Suprapubic skin (tissue), 4 donors: ENCODE measurements around the gene IGSF9.

Experiments
- EP300 ChIP-seq: sonication (generic); formaldehyde crosslinking; IDR thresholded peaks from one replicate; pipeline ENCODE4 v1.6.1; 2017; ENCODE audit warnings: antibody characterized with exemption
- POLR2A ChIP-seq, 2 donors: fragments of 450-650 bp; IDR thresholded peaks; one replicate each; pipeline ENCODE4 v1.6.1; 2017; ENCODE audit warnings: antibody characterized with exemption in 2 of 2, mild to moderate bottlenecking in 2 of 2, moderate library complexity in 2 of 2
- POLR2AphosphoS5 ChIP-seq, 3 donors: sonication (generic); formaldehyde crosslinking; IDR thresholded peaks; one replicate each; pipeline ENCODE4 v1.6.1; 2017; ENCODE audit warnings: antibody characterized with exemption in 3 of 3
- TF ChIP-seq, protein P1 (sequence below), 2 donors: fragments of 200-600 bp in 1 of 2; fragments of 450-650 bp in 1 of 2; sonication (generic) in 1 of 2; IDR thresholded peaks; one replicate each; pipeline ENCODE4 v1.5.1; 2016 to 2019; ENCODE audit warnings: antibody characterized with exemption in 2 of 2, mild to moderate bottlenecking in 1 of 2, moderate library complexity in 1 of 2

DNA sequence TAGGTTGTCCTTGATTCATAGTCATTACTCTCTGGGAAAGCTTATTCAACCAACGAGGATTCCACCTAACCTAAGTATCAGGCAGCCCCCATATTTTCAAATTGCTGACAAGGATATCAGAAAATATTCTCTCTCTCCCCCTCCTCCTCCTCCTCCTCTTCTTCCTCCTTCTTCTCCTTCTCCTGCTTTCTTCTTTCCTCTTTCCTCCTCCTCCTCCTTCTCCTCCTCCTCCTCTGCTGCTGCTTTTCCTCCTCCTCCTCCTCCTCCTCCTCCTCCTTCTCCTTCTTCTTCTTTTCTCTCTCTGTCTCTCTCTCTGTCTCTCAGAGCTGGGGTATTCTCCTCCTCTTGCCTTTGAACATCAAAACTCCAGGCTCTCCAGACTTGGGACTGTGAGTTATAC lies 2.5 kb upstream of the IGSF9 start:
- TF ChIP-seq, protein P1, sequence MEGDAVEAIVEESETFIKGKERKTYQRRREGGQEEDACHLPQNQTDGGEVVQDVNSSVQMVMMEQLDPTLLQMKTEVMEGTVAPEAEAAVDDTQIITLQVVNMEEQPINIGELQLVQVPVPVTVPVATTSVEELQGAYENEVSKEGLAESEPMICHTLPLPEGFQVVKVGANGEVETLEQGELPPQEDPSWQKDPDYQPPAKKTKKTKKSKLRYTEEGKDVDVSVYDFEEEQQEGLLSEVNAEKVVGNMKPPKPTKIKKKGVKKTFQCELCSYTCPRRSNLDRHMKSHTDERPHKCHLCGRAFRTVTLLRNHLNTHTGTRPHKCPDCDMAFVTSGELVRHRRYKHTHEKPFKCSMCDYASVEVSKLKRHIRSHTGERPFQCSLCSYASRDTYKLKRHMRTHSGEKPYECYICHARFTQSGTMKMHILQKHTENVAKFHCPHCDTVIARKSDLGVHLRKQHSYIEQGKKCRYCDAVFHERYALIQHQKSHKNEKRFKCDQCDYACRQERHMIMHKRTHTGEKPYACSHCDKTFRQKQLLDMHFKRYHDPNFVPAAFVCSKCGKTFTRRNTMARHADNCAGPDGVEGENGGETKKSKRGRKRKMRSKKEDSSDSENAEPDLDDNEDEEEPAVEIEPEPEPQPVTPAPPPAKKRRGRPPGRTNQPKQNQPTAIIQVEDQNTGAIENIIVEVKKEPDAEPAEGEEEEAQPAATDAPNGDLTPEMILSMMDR (IDR thresholded peaks at IDR 0.05): no peak
- TF ChIP-seq EP300 (no peak), POLR2A (IDR thresholded peaks at IDR 0.05) (no peak), POLR2AphosphoS5 (IDR thresholded peaks at IDR 0.05) (no peak)
